ENCODE measurements around the gene TPPP2.
"Not testable (repeated sequence)": the region's sequence is repeated elsewhere in the genome, so short reads cannot be mapped to it uniquely, and the experiment has no call there.

- TF ChIP-seq CCAR2 (IDR thresholded peaks at IDR 0.05; ENCODE audit: low read depth, low read length); REST (IDR thresholded peaks at IDR 0.05; ENCODE audit: borderline replicate concordance); REST (CRISPR knock-in tag; IDR thresholded peaks at IDR 0.05; ENCODE audit: low read depth); DPF2 (IDR thresholded peaks at IDR 0.05): not testable (repeated sequence)
Observed at GRCh38 chr14:21040941-21041340, 10.9 kb downstream of the TPPP2 start.

Measured in K562 (cell line).